GM12878 (cell line): ENCODE results near the gene KRTAP10-1.

Experiments
- CHD1 ChIP-seq: IDR thresholded peaks from 2 replicates; pipeline ENCODE4 v1.6.1; 2012; ENCODE audit warnings: low read depth, low read length, improper control_type of control experiment
- CHD4 ChIP-seq: fragments of 200-600 bp; sonication (generic); IDR thresholded peaks from 2 replicates; pipeline ENCODE4 v1.6.1; 2016; ENCODE audit warnings: mild to moderate bottlenecking
- KLF5 ChIP-seq: fragments of 450-650 bp; IDR thresholded peaks from 2 replicates; pipeline ENCODE4 v1.6.1; 2014; ENCODE audit warnings: mild to moderate bottlenecking; ENCODE audit not compliant: partially characterized antibody
- NFXL1 ChIP-seq: fragments of 450-650 bp; IDR thresholded peaks from 2 replicates; pipeline ENCODE4 v1.6.1; 2017; ENCODE audit warnings: antibody characterized with exemption, mild to moderate bottlenecking, borderline replicate concordance
- POLR2A ChIP-seq: IDR thresholded peaks from 2 replicates; pipeline ENCODE4 v1.6.1; 2011; ENCODE audit warnings: low read depth, mild to moderate bottlenecking, low read length
- SMC3 ChIP-seq: IDR thresholded peaks from 2 replicates; pipeline ENCODE4 v1.6.1; 2011; ENCODE audit warnings: low read length, improper control_type of control experiment, borderline replicate concordance
- SP1 ChIP-seq: IDR thresholded peaks from one replicate; pipeline ENCODE4 v1.6.1; 2011; ENCODE audit warnings: low read depth, low read length
- SREBF2 ChIP-seq: IDR thresholded peaks from 2 replicates; pipeline ENCODE4 v1.6.1; 2012; ENCODE audit warnings: mild to moderate bottlenecking, low read length
- TF ChIP-seq, protein P1 (sequence below): fragments of 450-650 bp; IDR thresholded peaks from 2 replicates; pipeline ENCODE4 v1.6.1; 2017; ENCODE audit warnings: mild to moderate bottlenecking
- TF ChIP-seq, protein P2 (sequence below): fragments of 450-650 bp; IDR thresholded peaks from 2 replicates; pipeline ENCODE4 v1.6.1; 2017; ENCODE audit warnings: low read depth, mild to moderate bottlenecking, moderate library complexity
- TF ChIP-seq, protein P3 (sequence below), 3 experiments: IDR thresholded peaks in 2 of 3; conservative IDR thresholded peaks in 1 of 3; 2 replicates each; pipeline ENCODE4 v1.5.1; 2011; ENCODE audit warnings: low read depth in 3 of 3, low read length in 3 of 3, mild to moderate bottlenecking in 3 of 3, control low read depth in 2 of 3, moderate library complexity in 2 of 3, inconsistent platforms in 1 of 3, mixed read lengths in 1 of 3; ENCODE audit not compliant: control insufficient read depth in 2 of 3, insufficient read depth in 1 of 3; ENCODE audit errors: extremely low read depth in 1 of 3
- TF ChIP-seq, protein P4 (sequence below): IDR thresholded peaks from 2 replicates; pipeline ENCODE4 v1.6.1; 2012; ENCODE audit warnings: low read depth, low read length, improper control_type of control experiment
- TF ChIP-seq, protein P5 (sequence below): IDR thresholded peaks from 2 replicates; pipeline ENCODE4 v1.6.1; 2011; ENCODE audit warnings: low read depth, low read length, improper control_type of control experiment, borderline replicate concordance

DNA sequence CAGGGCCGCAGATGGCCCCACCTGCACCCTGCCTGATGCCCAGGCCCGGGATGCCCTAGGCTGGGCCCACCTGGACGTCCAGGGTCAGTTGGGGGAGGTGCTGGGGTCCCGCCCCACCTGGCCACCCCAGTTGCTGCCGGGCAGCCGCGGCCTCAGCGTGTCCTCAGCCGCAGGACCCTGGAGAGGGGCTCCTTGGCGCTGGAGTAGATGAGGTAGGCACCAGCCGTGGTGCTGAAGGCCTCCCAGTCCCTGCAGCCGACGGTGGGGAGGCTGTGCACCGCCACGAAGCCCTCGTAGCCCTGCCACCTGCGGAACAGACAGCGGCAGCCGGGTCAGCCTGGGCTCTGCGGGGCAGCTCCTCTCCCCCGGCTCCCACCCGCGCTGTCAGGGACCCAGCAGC is 40.4 kb downstream of the KRTAP10-1 start:
- TF ChIP-seq, protein P1, sequence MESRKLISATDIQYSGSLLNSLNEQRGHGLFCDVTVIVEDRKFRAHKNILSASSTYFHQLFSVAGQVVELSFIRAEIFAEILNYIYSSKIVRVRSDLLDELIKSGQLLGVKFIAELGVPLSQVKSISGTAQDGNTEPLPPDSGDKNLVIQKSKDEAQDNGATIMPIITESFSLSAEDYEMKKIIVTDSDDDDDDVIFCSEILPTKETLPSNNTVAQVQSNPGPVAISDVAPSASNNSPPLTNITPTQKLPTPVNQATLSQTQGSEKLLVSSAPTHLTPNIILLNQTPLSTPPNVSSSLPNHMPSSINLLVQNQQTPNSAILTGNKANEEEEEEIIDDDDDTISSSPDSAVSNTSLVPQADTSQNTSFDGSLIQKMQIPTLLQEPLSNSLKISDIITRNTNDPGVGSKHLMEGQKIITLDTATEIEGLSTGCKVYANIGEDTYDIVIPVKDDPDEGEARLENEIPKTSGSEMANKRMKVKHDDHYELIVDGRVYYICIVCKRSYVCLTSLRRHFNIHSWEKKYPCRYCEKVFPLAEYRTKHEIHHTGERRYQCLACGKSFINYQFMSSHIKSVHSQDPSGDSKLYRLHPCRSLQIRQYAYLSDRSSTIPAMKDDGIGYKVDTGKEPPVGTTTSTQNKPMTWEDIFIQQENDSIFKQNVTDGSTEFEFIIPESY = no peak
- TF ChIP-seq CHD1 = no peak
- no peak for TF ChIP-seq KLF5
- TF ChIP-seq SMC3 = no peak
- TF ChIP-seq, protein P2, sequence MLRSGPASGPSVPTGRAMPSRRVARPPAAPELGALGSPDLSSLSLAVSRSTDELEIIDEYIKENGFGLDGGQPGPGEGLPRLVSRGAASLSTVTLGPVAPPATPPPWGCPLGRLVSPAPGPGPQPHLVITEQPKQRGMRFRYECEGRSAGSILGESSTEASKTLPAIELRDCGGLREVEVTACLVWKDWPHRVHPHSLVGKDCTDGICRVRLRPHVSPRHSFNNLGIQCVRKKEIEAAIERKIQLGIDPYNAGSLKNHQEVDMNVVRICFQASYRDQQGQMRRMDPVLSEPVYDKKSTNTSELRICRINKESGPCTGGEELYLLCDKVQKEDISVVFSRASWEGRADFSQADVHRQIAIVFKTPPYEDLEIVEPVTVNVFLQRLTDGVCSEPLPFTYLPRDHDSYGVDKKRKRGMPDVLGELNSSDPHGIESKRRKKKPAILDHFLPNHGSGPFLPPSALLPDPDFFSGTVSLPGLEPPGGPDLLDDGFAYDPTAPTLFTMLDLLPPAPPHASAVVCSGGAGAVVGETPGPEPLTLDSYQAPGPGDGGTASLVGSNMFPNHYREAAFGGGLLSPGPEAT = no peak
- TF ChIP-seq, protein P3, sequence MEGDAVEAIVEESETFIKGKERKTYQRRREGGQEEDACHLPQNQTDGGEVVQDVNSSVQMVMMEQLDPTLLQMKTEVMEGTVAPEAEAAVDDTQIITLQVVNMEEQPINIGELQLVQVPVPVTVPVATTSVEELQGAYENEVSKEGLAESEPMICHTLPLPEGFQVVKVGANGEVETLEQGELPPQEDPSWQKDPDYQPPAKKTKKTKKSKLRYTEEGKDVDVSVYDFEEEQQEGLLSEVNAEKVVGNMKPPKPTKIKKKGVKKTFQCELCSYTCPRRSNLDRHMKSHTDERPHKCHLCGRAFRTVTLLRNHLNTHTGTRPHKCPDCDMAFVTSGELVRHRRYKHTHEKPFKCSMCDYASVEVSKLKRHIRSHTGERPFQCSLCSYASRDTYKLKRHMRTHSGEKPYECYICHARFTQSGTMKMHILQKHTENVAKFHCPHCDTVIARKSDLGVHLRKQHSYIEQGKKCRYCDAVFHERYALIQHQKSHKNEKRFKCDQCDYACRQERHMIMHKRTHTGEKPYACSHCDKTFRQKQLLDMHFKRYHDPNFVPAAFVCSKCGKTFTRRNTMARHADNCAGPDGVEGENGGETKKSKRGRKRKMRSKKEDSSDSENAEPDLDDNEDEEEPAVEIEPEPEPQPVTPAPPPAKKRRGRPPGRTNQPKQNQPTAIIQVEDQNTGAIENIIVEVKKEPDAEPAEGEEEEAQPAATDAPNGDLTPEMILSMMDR (IDR thresholded peaks at IDR 0.05 in 2 of 3, conservative IDR thresholded peaks at IDR 0.05 in 1 of 3; ENCODE audit: control insufficient read depth in 2 of 3, extremely low read depth in 1 of 3, insufficient read depth in 1 of 3, low read depth in 3 of 3, low read length in 3 of 3) = no peak
- TF ChIP-seq, protein P4, sequence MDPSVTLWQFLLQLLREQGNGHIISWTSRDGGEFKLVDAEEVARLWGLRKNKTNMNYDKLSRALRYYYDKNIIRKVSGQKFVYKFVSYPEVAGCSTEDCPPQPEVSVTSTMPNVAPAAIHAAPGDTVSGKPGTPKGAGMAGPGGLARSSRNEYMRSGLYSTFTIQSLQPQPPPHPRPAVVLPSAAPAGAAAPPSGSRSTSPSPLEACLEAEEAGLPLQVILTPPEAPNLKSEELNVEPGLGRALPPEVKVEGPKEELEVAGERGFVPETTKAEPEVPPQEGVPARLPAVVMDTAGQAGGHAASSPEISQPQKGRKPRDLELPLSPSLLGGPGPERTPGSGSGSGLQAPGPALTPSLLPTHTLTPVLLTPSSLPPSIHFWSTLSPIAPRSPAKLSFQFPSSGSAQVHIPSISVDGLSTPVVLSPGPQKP = no peak
- TF ChIP-seq NFXL1 = no peak
- no peak for TF ChIP-seq CHD4
- TF ChIP-seq POLR2A = no peak
- TF ChIP-seq SREBF2 = no peak
- TF ChIP-seq SP1 = no peak
- TF ChIP-seq, protein P5, sequence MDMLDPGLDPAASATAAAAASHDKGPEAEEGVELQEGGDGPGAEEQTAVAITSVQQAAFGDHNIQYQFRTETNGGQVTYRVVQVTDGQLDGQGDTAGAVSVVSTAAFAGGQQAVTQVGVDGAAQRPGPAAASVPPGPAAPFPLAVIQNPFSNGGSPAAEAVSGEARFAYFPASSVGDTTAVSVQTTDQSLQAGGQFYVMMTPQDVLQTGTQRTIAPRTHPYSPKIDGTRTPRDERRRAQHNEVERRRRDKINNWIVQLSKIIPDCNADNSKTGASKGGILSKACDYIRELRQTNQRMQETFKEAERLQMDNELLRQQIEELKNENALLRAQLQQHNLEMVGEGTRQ = no peak
